ENCODE measurements around the gene OR51B4. TPM values are rescaled to one million over a fixed set of nuclear protein-coding genes. Genes with fewer than 3 reads are reported as not detected.

Gene OR51B4
- total and polyA plus RNA-seq, 9 of the 15 experiments (the other 6 are each of a cell fraction or from before 2014, with no cell fraction given) = 17.1 to 64.6 (median 39.9) TPM

- no peak for TF ChIP-seq ZBTB2 (IDR thresholded peaks at IDR 0.05)
- TF ChIP-seq GMEB1 (CRISPR knock-in tag; IDR thresholded peaks at IDR 0.05) = no peak
- TF ChIP-seq MCM2 (IDR thresholded peaks at IDR 0.05; ENCODE audit: low read depth) = no peak
- TF ChIP-seq CEBPB (tag; IDR thresholded peaks at IDR 0.05) = no peak
- no peak for TF ChIP-seq ZNF57 (CRISPR knock-in tag; IDR thresholded peaks at IDR 0.05)
- no peak for TF ChIP-seq CHD4 (IDR thresholded peaks at IDR 0.05; ENCODE audit: insufficient read depth, insufficient replicate concordance, low read depth, low read length, poor library complexity, severe bottlenecking)
- TF ChIP-seq ZNF384 (IDR thresholded peaks at IDR 0.05; ENCODE audit: low read depth, low read length) = no peak
- no peak for TF ChIP-seq E2F4 (CRISPR knock-in tag; IDR thresholded peaks at IDR 0.05; ENCODE audit: low read depth)
- no peak for TF ChIP-seq RAD51 (IDR thresholded peaks at IDR 0.05; ENCODE audit: borderline replicate concordance, low read depth)
- TF ChIP-seq ZNF766 (CRISPR knock-in tag; conservative IDR thresholded peaks at IDR 0.05) = no peak
- peak; percentile 59; the same call in 1 of the 2 replicates for TF ChIP-seq ARID3A (IDR thresholded peaks at IDR 0.05; ENCODE audit: borderline replicate concordance, low read depth, low read length)
- peak; percentile 66 for TF ChIP-seq SOX6 (IDR thresholded peaks at IDR 0.05)
- TF ChIP-seq ZNF133 (CRISPR knock-in tag; IDR thresholded peaks at IDR 0.05) = no peak
- TF ChIP-seq FOXK1 (CRISPR knock-in tag; IDR thresholded peaks at IDR 0.05; ENCODE audit: borderline replicate concordance) = no peak
- no peak for TF ChIP-seq USF1 (CRISPR knock-in tag; IDR thresholded peaks at IDR 0.05)
- no peak for TF ChIP-seq MBD2 (IDR thresholded peaks at IDR 0.05; ENCODE audit: borderline replicate concordance, low read depth)
- no peak for TF ChIP-seq NR2C1 (IDR thresholded peaks at IDR 0.05)
- TF ChIP-seq NR2C1 (tag; IDR thresholded peaks at IDR 0.05) = no peak
- TF ChIP-seq CLOCK (CRISPR knock-in tag; IDR thresholded peaks at IDR 0.05; ENCODE audit: borderline replicate concordance) = no peak
- no peak for TF ChIP-seq ZNF644 (tag; IDR thresholded peaks at IDR 0.05; ENCODE audit: low read depth)
These were observed 33.4 kb upstream of the OR51B4 start (continued) for GRCh38 chr11:5335170-5335569.
